HepG2 (cell line): ENCODE data around the gene ADM5. TPM values are rescaled to one million over a fixed set of nuclear protein-coding genes. Genes with fewer than 3 reads are reported as not detected.

Experiments
- DNMT3B ChIP-seq: conservative IDR thresholded peaks from 2 replicates; pipeline ENCODE4 v1.6.1; 2016; ENCODE audit warnings: missing biosample characterization, control low read depth
- GTF2F1 ChIP-seq: fragments of 150-350 bp; IDR thresholded peaks from 2 replicates; pipeline ENCODE4 v1.6.1; 2014; ENCODE audit warnings: low read length
- IRX3 ChIP-seq: sonication (generic); formaldehyde crosslinking; IDR thresholded peaks from 2 replicates; pipeline ENCODE4 v1.8.1; 2023; ENCODE audit warnings: mild to moderate bottlenecking, low read depth, missing genetic modification reagents, borderline replicate concordance
- KMT2A ChIP-seq: sonication (generic); formaldehyde crosslinking; IDR thresholded peaks from 2 replicates; pipeline ENCODE4 v1.4.0; 2020; ENCODE audit warnings: missing genetic modification reagents
- NFE2 ChIP-seq: sonication (generic); formaldehyde crosslinking; IDR thresholded peaks from 2 replicates; pipeline ENCODE4 v1.4.0; 2020; ENCODE audit warnings: missing genetic modification reagents
- PLRG1 ChIP-seq: fragments of 450-650 bp; conservative IDR thresholded peaks from 2 replicates; pipeline ENCODE4 v1.6.1; 2016
- RNF2 ChIP-seq: fragments of 450-650 bp; conservative IDR thresholded peaks from 2 replicates; pipeline ENCODE4 v1.6.1; 2016; ENCODE audit warnings: low read depth
- SIN3B ChIP-seq: fragments of 150-350 bp; IDR thresholded peaks from 2 replicates; pipeline ENCODE4 v1.6.1; 2014; ENCODE audit warnings: low read length
- SMC3 ChIP-seq: IDR thresholded peaks from 2 replicates; pipeline ENCODE4 v1.6.1; 2011; ENCODE audit warnings: low read length, improper control_type of control experiment
- TAF1 ChIP-seq: sonication (generic); formaldehyde crosslinking; IDR thresholded peaks from 2 replicates; pipeline ENCODE4 v1.4.0; 2020; ENCODE audit warnings: missing genetic modification reagents
- ZNF124 ChIP-seq: sonication (generic); formaldehyde crosslinking; IDR thresholded peaks from 2 replicates; pipeline ENCODE4 v1.4.0; 2020; ENCODE audit warnings: missing genetic modification reagents
- ZNF234 ChIP-seq: sonication (generic); formaldehyde crosslinking; conservative IDR thresholded peaks from 2 replicates; pipeline ENCODE4 v1.5.1; 2020; ENCODE audit warnings: mild to moderate bottlenecking, missing genetic modification reagents
- ZNF292 ChIP-seq: sonication (generic); formaldehyde crosslinking; IDR thresholded peaks from 2 replicates; pipeline ENCODE4 v1.8.1; 2022; ENCODE audit warnings: mild to moderate bottlenecking, low read depth, missing genetic modification reagents, borderline replicate concordance
- ZNF354B ChIP-seq: sonication (generic); formaldehyde crosslinking; IDR thresholded peaks from 2 replicates; pipeline ENCODE4 v1.8.0; 2022; ENCODE audit warnings: mild to moderate bottlenecking, missing genetic modification reagents
- ZNF562 ChIP-seq: sonication (generic); formaldehyde crosslinking; IDR thresholded peaks from 2 replicates; pipeline ENCODE4 v1.8.0; 2022; ENCODE audit warnings: missing genetic modification reagents, borderline replicate concordance
- polyA plus RNA-seq, 8 experiments: library from polyadenylated mRNA; depleted of rRNA in 3 of 8; stranded (reverse) in 7 of 8; unstranded in 1 of 8; fragments of >200 nt; fragmentation: Illumina TruSeq in 4 of 8; extraction: Trizol in 4 of 8; gene quantifications; 2 replicates each; pipeline versions ENCODE4 v1.2.1 to v1.2.3, GENCODE V29; 2011 to 2016; ENCODE audit warnings: low read depth in 4 of 8, missing spikeins in 1 of 8, mixed read lengths in 1 of 8; ENCODE audit not compliant: insufficient read depth in 1 of 8
- total RNA-seq, 5 experiments: library from RNA; depleted of rRNA; stranded (reverse); fragments of >200 nt; fragmentation: Illumina TruSeq; extraction: Trizol; gene quantifications; 2 replicates each; pipeline ENCODE4 v1.2.3, GENCODE V29; 2016; ENCODE audit warnings: low read depth in 1 of 5
- TF ChIP-seq, protein P1 (sequence below): conservative IDR thresholded peaks from 2 replicates; pipeline ENCODE4 v1.6.1; 2018; ENCODE audit warnings: missing genetic modification reagents
- TF ChIP-seq, protein P2 (sequence below): sonication (generic); formaldehyde crosslinking; IDR thresholded peaks from 2 replicates; pipeline ENCODE4 v1.4.0; 2020; ENCODE audit warnings: mild to moderate bottlenecking, missing genetic modification reagents
- TF ChIP-seq, protein P3 (sequence below): sonication (generic); formaldehyde crosslinking; IDR thresholded peaks from 2 replicates; pipeline ENCODE4 v1.4.0; 2020; ENCODE audit warnings: missing genetic modification reagents
- TF ChIP-seq, protein P4 (sequence below): sonication (generic); formaldehyde crosslinking; IDR thresholded peaks from 2 replicates; pipeline ENCODE4 v1.4.0; 2020; ENCODE audit warnings: missing genetic modification reagents, borderline replicate concordance
- TF ChIP-seq, protein P5 (sequence below): IDR thresholded peaks from 2 replicates; pipeline ENCODE4 v1.6.1; 2012; ENCODE audit warnings: inconsistent platforms
- TF ChIP-seq, protein P6 (sequence below): sonication (generic); formaldehyde crosslinking; IDR thresholded peaks from 2 replicates; pipeline ENCODE4 v1.5.0; 2020; ENCODE audit warnings: mild to moderate bottlenecking, missing genetic modification reagents

ADM5 gene
- total and polyA plus RNA-seq, 2 of the 13 experiments (the other 11 are each of a cell fraction or from before 2014, with no cell fraction given), result 2.7 to 4.1 TPM

DNA sequence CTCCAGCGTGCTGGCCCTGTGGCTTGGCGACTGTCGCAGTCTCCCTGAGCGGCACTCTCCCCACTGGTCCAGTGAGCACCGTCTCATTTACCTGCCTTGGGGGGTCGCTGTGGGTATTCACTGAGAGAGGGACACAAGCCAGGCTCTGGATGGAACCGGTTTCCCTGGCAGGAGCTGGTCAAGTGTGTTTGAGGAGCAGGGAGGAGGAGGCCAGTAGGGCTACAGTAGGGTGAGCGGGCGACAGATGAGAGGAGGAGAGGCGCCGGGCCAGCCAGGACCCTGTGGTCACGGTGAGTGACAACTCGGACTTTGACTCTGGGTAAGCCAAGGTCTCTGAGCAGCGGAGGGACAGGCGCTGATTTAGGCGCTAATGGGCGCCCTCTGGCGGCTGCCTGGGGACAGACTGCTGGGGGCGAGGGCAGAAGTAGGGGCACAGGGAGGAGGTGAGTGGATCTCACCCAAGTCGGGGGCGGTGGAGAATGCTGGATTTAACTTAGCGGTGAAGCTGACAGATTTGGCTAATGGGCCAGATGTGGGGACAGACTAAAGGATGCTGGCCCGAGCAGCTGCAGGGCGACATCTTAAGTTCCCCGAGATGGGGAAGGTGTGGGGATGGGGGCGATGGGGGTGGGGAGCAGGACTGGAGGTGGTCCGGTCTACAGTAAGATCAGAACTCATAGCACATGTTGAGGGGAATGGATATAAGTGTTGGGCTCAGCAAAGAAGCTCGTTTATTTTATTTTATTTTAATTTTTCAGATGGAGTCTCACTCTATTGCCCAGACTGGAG is 17.1 kb upstream of the ADM5 start (continued):
- TF ChIP-seq, protein P1, sequence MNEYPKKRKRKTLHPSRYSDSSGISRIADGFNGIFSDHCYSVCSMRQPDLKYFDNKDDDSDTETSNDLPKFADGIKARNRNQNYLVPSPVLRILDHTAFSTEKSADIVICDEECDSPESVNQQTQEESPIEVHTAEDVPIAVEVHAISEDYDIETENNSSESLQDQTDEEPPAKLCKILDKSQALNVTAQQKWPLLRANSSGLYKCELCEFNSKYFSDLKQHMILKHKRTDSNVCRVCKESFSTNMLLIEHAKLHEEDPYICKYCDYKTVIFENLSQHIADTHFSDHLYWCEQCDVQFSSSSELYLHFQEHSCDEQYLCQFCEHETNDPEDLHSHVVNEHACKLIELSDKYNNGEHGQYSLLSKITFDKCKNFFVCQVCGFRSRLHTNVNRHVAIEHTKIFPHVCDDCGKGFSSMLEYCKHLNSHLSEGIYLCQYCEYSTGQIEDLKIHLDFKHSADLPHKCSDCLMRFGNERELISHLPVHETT, result no peak; the same call in 1 of the 2 replicates
- TF ChIP-seq GTF2F1 (no peak), ZNF234 (no peak), SMC3 (peak; percentile 55; the same call in 1 of the 2 replicates), ZNF124 (CRISPR knock-in tag) (0 out of 2 replicates have a peak, but pooled peaks have one; percentile 45), NFE2 (CRISPR knock-in tag) (no peak), RNF2 (no peak), TAF1 (CRISPR knock-in tag) (peak; percentile 63; the same call in 1 of the 2 replicates), DNMT3B (CRISPR knock-in tag) (no peak), ZNF562 (CRISPR knock-in tag) (no peak), IRX3 (CRISPR knock-in tag) (no peak), PLRG1 (no peak), SIN3B (no peak), ZNF292 (CRISPR knock-in tag) (no peak), KMT2A (CRISPR knock-in tag) (peak; percentile 72), ZNF354B (CRISPR knock-in tag) (no peak)
- TF ChIP-seq, protein P2, sequence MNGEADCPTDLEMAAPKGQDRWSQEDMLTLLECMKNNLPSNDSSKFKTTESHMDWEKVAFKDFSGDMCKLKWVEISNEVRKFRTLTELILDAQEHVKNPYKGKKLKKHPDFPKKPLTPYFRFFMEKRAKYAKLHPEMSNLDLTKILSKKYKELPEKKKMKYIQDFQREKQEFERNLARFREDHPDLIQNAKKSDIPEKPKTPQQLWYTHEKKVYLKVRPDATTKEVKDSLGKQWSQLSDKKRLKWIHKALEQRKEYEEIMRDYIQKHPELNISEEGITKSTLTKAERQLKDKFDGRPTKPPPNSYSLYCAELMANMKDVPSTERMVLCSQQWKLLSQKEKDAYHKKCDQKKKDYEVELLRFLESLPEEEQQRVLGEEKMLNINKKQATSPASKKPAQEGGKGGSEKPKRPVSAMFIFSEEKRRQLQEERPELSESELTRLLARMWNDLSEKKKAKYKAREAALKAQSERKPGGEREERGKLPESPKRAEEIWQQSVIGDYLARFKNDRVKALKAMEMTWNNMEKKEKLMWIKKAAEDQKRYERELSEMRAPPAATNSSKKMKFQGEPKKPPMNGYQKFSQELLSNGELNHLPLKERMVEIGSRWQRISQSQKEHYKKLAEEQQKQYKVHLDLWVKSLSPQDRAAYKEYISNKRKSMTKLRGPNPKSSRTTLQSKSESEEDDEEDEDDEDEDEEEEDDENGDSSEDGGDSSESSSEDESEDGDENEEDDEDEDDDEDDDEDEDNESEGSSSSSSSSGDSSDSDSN (CRISPR knock-in tag), result peak; percentile 79
- TF ChIP-seq, protein P3, sequence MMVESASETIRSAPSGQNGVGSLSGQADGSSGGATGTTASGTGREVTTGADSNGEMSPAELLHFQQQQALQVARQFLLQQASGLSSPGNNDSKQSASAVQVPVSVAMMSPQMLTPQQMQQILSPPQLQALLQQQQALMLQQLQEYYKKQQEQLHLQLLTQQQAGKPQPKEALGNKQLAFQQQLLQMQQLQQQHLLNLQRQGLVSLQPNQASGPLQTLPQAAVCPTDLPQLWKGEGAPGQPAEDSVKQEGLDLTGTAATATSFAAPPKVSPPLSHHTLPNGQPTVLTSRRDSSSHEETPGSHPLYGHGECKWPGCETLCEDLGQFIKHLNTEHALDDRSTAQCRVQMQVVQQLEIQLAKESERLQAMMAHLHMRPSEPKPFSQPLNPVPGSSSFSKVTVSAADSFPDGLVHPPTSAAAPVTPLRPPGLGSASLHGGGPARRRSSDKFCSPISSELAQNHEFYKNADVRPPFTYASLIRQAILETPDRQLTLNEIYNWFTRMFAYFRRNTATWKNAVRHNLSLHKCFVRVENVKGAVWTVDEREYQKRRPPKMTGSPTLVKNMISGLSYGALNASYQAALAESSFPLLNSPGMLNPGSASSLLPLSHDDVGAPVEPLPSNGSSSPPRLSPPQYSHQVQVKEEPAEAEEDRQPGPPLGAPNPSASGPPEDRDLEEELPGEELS (CRISPR knock-in tag), result peak; percentile 65
- TF ChIP-seq, protein P4, sequence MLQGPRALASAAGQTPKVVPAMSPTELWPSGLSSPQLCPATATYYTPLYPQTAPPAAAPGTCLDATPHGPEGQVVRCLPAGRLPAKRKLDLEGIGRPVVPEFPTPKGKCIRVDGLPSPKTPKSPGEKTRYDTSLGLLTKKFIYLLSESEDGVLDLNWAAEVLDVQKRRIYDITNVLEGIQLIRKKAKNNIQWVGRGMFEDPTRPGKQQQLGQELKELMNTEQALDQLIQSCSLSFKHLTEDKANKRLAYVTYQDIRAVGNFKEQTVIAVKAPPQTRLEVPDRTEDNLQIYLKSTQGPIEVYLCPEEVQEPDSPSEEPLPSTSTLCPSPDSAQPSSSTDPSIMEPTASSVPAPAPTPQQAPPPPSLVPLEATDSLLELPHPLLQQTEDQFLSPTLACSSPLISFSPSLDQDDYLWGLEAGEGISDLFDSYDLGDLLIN (CRISPR knock-in tag), result no peak
- TF ChIP-seq, protein P5, sequence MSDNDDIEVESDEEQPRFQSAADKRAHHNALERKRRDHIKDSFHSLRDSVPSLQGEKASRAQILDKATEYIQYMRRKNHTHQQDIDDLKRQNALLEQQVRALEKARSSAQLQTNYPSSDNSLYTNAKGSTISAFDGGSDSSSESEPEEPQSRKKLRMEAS, result peak; percentile 52; the same call in 1 of the 2 replicates
- TF ChIP-seq, protein P6, sequence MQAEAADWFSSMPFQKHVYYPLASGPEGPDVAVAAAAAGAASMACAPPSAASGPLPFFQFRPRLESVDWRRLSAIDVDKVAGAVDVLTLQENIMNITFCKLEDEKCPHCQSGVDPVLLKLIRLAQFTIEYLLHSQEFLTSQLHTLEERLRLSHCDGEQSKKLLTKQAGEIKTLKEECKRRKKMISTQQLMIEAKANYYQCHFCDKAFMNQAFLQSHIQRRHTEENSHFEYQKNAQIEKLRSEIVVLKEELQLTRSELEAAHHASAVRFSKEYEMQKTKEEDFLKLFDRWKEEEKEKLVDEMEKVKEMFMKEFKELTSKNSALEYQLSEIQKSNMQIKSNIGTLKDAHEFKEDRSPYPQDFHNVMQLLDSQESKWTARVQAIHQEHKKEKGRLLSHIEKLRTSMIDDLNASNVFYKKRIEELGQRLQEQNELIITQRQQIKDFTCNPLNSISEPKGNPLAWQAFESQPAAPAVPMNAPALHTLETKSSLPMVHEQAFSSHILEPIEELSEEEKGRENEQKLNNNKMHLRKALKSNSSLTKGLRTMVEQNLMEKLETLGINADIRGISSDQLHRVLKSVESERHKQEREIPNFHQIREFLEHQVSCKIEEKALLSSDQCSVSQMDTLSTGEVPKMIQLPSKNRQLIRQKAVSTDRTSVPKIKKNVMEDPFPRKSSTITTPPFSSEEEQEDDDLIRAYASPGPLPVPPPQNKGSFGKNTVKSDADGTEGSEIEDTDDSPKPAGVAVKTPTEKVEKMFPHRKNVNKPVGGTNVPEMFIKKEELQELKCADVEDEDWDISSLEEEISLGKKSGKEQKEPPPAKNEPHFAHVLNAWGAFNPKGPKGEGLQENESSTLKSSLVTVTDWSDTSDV (CRISPR knock-in tag), result no peak
